ENCODE data around the gene EXOSC5.

EXOSC5 gene

GRCh38 chr19:41341669-41342490 lies 55.3 kb downstream of the EXOSC5 start:
- DNase-seq = peak in 1 of 2 donors; percentile 64

DNA sequence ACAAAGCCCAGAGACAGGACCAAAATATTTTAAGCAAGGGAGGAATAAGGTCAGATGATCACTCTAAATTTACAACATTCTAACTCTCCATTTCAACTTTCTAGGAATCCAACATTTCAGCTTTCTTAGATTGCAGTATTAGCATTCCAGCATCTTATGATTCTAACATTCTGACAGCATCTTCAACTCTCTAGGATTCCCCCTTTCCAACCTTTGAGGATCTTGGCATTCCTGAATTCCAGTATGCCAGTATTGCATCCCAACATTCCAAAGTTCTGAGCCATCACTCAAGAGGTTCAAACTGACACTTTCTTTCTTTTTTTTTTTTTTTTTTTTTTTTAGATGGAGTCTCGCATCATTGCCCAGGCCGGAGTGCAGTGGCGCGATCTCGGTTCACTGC lies 57.2 kb downstream of the EXOSC5 start:
- DNase-seq = no peak

Data from inflammatory macrophage (primary cell).